GM18909 (cell line): ENCODE measurements around the gene TLE3.

Experiments used
- ATAC-seq: cut with Tn5 transposase; IDR thresholded peaks from one replicate; pipeline ENCODE4 v1.9.1; 2021; ENCODE audit warnings: mild to moderate bottlenecking; ENCODE audit not compliant: unreplicated experiment, poor library complexity

TLE3 gene

DNA sequence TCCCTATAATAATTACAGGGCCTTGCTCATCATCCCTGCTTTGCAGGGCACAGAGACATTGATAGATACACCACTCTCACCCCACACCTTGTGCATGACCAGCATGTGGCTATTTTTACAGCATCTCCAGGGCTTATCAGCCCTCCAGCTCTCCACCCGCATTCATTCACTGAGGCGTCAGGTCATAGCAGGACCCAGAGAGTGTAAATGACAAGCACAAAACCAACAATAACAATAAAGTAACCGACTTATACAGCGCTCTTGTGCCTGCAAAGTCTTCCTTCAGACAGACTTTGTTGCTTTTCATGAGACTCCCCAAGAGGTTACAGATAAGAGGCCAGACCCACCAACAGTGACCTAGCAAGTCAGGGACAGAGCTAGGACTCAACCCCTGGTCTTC lies 80.7 kb downstream of the TLE3 start:
- no peak for ATAC-seq

GRCh38 chr15:70016511-70016994 lies 81.2 kb downstream of the TLE3 start:
- peak; percentile 31 for ATAC-seq

- peak; percentile 83 for ATAC-seq
These were observed 82.7 kb downstream of the TLE3 start for GRCh38 chr15:70014860-70015490.

DNA sequence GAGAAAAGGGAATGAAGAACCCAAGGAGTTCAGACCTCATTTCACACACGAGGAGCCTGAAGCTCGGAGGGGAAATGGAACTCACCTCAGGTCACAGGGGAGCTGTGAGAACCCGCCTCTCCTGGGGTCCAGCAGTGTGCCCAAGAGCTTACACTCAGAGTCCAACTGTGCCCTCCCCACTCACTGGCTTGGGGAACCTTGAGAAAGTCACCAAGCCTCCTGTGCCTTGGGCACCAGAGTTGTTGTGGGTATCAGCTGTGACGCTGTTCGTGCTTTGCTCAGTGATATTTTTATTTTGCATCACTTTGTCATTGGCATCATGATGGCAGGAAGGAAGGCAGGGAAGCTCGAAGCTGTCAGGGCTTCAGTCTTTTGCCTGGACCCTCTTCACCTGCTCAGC lies 83.4 kb downstream of the TLE3 start:
- ATAC-seq = no peak

GRCh38 chr15:70013656-70014313 lies 83.9 kb downstream of the TLE3 start:
- ATAC-seq = no peak

DNA sequence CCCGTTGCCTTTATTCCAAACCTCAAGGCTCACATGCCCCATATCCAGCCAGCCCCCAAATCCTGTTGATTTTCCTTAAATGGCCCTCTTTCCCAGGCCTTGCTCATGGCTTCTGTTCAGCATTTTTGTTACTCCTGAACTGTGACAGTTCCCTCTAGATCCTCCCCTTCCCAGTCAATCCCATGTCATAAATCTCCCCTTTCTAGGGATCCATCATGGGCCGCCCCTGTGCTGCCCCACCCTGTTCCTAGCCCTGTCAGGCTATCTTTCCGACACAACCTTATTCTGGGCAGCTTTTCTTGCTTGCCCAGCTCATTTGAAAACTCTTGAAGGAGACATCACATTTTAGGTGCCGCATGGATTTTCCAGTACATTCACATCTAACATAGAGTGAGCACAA lies 84.8 kb downstream of the TLE3 start:
- ATAC-seq = no peak

DNA sequence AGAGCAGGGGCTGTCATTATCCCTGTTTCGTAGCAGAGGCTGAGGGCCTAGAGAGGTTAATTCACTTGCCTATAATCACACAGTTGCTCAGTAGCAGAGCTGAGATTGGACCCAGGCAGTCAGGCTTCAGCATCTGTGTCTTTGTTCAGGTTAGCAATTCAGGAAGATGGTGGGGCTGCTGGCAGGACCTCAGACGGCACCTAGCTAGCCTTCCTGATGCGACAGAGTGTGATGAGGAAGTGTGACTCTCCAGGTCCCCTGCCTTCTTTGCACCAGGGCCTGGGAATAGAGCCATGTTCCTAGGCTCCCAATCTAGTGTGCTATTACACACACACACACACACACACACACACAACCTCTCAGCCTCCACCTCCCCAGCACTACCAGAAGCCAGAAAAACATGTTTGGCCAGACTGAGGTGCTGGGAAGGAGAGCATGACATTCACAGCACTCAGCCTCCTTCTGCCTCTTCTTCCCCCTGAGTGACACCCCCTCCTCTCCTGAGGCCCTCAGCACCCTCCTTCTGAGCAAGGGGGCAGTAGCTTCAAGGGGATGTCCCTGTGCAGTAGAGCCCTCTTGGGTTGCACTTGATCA lies 88.9 kb downstream of the TLE3 start:
- no peak for ATAC-seq

DNA sequence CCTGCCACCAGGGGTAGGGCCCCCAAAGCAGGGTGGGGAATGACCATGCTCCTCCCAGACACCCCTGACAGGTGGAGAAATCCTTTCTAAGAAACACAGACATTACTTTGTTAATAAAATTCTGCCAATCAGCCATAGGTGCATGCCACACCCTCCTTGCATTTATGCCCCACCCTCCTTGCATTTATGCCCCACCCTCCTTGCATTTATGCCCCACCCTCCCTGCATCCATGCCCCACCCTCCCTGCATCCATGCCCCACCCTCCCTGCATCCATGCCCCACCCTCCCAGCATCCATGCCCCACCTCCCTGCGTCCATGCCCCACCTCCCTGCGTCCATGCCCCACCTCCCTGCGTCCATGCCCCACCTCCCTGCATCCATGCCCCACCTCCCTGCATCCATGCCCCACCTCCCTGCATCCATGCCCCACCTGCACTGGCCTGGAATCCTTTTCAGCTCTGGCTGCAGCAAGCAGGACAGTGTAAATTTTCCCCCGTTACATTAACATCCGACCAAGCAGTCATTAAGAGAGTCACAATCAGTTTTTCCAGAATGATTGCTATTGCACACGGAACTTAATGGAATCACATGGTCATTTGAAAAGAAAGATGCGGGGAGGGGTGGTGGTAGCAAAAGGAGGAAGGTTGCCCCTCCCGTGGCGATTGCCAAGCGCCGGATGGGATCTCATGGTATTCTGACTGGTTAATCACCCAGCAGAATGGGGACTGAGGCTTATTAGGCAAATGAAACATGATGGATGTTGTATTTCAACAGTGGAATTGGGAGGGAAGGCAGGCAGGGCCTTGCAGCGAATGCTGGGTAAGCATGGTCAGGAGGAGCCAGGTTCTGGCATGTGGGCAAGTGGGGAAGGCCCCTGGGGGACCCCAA lies 91.2 kb downstream of the TLE3 start:
- no peak for ATAC-seq

GRCh38 chr15:70004826-70005225 lies 92.9 kb downstream of the TLE3 start:
- no peak for ATAC-seq

DNA sequence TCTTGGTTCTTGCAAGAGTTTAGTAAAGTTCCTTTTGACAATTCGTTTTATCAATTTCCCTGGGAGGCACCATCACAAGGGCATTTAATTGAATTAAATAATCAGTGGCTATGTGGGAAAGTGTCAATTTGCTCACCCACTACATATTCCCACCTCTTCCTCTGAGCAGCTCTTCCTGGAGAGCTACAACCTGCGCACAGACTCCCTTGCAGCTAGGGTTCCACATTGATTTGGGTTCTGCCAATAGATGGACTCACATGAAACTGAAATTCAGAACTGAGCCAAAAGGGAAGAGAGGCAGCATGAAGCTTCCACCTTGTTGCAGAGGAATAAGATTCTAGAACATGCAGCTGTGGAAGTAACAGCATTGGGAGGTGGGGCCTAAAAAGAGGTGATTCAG lies 94.8 kb downstream of the TLE3 start:
- no peak for ATAC-seq

DNA sequence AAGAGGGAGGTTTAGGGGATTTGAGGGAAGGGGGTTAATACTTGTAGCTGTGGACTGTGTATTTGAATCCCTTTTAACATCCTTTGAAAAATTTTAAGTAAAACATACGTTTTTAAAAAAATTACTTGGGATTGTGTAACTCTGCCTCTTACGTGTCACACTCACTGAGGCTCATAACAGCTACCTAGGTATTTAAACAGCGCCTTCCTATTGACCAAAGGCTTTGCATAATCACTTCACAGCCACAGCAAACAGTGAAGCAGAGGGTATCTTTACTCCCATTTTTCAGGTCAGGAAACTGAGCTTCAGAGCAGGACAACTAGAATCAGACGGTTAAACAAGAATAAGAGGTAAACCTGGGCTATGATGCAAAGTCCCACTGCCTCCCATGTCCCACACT lies 95.9 kb downstream of the TLE3 start:
- ATAC-seq = no peak

- ATAC-seq = no peak
These were observed 98.2 kb downstream of the TLE3 start for GRCh38 chr15:69999392-70000085.

DNA sequence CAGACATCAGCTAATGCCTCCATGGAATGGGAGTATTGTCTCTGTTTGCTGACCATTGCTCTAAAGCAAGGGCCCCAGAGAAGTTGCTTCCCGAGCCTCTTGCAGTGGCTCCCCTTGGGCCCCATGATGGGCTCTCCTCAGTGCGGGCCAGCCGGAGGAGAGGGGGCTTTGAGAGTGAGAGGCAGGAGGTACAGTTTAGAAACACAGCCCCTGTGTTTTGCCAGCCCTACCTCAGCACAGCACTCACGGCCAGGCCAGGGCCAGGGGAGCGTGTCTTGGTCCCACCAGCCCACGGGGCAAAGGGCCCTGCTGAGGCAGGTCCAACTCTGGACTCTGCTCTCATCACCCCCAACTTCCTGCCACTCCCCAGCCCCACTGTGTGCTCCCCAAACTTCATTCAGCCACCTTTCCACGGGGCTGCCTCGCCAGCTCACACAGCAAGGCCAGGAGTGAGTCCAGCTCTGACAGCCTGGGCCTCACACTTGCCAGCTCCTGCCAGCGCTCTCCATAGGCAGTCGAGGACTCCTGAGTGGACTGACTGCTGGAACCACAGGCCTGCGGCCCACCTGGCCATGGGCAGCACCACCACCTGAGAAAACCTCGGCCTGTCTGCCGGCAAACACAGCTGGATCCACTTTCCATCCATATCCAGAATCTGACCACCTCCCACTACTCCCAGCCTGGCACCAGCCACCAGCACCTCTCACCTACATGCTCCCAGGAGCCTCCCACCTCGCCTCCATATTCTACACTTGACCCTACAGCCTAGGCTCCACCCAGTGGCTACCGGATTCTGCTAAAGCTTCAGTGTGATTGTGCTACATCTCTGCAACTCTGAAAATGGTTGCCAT lies 99.0 kb downstream of the TLE3 start:
- no peak for ATAC-seq

DNA sequence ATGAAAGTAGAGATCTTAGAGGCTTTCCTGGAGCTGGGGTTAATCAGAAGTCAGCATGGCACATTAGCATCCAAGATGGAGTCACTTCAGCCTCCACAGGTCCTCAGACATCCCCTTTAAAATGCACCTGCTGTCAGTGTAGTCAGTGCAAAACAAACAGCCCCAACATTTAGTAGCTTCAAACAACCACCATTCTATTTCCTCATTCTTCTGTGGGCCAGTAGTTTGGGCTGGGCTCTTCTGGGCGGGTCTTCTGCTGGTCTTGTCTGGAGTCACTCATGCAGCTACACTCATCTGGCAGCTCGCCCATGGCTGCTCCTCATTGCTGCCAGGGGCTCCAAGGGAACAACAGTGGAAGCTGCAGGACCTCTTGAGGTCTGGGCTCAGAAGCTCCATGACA lies 99.9 kb downstream of the TLE3 start:
- no peak for ATAC-seq
